NCI-H187 (cell line): ENCODE measurements around the gene LANCL3.
"Not testable (repeated sequence)": the region's sequence is repeated elsewhere in the genome, so short reads cannot be mapped to it uniquely, and the experiment has no call there.

Experiments
- DNase-seq, 2 experiments: peaks; one replicate each; lab custom pipeline; 2025; lab: John Stamatoyannopoulos, UW

Gene LANCL3

GRCh38 chrX:37571426-37572107, at the start of gene LANCL3:
Gene LANCL3, plus strand, starts transcription at chrX:37571661. Its CDS starts 210 bp downstream, at chrX:37571871.
- not testable (repeated sequence) for DNase-seq

DNA sequence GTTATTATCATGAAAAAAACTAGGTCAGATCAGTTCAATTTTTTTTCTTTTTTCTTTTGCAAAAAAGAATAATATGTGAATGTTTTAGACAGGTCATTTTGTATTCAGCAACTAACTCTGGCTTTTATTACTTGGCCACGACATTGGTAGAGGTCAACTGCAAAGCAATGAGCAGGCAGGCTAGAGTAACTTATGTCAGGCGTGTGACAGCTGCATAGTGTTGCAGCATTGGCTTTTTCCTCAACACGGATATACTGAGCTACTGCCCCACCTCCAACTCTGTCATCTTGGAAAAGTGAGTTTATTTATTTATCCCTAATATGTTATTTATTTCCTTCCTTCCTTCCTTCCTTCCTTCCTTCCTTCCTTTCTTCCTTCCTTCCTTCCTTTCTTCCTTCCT, 47.8 kb upstream of the LANCL3 start:
- DNase-seq = not testable (repeated sequence)

- no peak for DNase-seq
Observed at GRCh38 chrX:37541991-37542390, 29.5 kb upstream of the LANCL3 start.

DNA sequence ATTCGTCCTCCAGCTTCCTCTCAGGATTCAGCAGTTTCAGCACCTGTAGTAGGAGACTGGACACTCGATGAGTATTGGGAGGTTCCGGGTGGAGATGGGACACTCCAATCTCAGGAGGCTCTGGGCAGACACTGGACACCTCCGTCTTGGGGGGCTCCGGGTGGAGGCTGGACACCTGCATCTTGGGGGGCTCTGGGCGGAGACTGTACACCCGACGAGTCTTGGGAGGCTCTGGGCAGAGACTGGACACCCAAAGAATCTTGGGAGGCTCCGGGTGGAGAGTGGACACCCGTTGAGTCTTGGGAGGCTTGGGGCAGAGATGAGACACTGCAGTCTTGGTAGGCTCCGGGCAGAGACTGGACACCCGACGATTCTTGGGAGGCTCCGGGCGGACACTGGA, 28.7 kb upstream of the LANCL3 start:
- DNase-seq = no peak

DNA sequence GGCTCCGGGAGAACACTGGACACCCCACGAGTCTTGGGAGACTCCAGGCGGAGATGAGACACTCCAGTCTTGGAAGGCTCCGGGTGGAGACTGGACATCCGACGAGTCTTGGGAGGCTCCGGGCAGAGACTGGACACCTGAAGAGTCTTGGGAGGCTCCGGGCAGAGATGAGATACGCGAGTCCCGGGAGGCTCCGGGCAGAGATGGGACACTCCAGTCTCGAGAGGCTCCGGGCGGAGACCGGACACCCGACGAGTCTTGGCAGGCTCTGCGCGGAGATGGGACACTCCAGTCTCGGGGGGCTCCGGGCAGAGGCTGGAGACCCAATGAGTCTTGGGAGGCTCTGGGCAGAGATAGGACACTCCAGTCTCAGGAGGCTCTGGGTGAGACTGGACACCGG, 28.1 kb upstream of the LANCL3 start:
- DNase-seq = no peak

GRCh38 chrX:37544531-37544930, 26.9 kb upstream of the LANCL3 start:
- not testable (repeated sequence) for DNase-seq

DNA sequence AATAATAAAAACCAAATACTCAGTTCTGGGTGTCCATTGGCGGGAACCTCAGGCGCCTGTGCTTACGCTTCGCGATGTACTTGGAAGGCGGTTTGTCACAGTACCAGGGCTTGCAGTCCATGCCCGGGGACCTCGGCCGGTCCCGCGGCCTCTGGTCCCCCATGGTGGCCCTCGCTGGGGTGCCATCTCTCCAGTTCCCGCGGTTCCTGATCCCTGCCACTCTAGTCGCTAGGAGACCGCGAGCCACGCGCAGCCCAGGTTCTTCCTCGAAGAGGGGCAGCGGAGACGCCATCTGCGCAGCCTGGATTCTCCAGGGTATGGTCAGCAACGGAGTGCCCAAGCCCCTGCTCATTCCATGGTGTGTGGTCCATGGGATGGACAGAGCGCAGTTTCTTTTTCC, 26.4 kb upstream of the LANCL3 start:
- no peak for DNase-seq

- not testable (repeated sequence) for DNase-seq
Observed at GRCh38 chrX:37549619-37550018, 21.8 kb upstream of the LANCL3 start.

GRCh38 chrX:37553476-37553875, 18.0 kb upstream of the LANCL3 start:
- no peak for DNase-seq

DNA sequence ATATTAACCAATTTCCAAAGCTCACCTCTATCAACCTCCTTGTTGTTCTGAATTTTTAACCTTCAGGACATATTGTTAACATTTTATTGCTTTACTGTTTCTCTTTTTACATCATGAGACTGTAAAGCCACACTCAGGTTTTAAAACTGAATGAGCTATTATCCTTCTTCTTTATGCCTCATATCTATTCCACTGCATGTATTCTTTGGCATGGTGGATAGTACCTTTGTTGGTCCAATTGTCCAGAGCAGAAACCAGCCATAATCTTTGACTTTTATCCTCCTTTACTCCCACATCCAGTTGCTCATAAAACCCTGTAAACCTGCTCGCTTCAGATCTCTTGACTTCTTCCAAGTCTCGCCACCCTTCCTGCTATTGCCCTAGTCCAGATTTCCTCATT, 6.2 kb upstream of the LANCL3 start:
- DNase-seq = not testable (repeated sequence)

- DNase-seq = not testable (repeated sequence)
Observed at GRCh38 chrX:37570349-37570748, 1.1 kb upstream of the LANCL3 start.

- not testable (repeated sequence) for DNase-seq
Observed at GRCh38 chrX:37572108-37572587, 687 bp downstream of the LANCL3 start.

DNA sequence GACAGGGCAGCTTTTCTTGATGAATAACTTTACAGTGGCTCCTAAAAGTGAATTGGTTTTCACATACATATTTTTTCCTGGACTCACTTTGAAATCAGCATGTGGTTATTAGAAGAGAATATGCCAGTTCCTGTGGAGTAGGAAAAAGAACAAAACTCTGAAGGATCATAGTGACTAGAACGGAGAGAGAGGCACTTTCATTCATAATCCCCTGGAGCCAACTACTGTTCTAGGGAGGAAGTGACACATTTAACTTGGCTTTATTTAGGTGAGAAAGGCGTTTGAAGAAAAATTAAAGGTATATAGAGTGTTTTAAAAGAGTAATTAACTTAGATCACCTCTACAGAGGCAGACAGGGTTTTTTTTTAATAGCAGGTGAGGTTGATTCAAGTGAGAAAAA, 1.7 kb downstream of the LANCL3 start:
- DNase-seq = not testable (repeated sequence)

DNA sequence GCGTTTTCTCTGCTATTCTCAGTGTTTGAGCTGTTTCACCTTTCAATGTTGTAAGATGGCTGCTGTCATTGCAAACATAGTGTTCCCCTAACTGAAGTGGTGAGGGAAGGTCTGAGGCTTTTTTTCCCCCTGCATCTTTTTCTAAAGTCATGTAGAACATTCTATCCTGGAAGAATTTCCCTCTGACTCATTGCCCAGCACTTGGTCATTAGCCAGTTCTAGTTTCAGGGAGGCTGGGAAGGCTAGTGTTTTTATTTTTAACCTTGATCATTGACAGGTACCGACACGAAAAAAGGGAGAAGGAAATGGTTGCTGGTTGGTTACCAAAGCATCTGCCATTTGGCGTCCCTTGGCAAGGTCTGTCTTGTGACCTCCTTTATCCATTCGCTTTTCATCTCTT, 6.6 kb downstream of the LANCL3 start:
- DNase-seq = no peak

DNA sequence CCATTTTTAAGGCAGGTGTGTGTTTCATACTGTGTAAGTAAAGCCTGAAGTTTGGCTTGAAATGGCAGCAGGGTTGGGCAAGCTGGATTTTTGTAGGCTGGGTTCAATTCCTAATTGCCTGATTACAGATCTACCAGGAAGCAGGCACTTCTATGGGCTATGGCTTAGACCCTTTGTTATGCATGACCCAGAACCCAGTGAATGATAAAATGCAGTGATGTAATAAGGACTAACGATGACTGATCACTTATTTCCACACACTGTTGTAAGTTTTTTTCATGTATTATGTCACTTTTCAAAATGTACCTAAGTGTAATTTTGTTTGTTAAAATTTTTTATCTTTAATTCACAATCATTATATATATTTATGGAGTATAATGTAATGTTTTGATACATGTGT, 8.6 kb downstream of the LANCL3 start:
- no peak for DNase-seq

DNA sequence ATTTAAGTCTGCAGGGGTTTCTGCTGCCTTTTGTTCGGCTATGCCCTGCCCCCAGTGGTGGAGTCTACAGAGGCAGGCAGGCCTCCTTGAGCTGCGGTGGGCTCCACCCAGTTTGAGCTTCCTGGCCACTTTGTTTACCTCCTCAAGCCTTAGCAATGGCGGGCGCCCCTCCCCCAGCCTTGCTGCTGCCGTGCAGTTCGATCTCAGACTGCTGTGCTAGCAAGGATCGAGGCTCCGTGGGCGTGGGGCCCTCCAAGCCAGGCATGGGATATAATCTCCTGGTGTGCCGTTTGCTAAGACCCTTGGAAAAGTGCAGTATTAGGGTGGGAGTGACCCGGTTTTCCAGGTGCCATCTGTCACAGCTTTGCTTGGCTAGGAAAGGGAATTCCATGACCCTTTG, 15.9 kb downstream of the LANCL3 start:
- not testable (repeated sequence) for DNase-seq

DNA sequence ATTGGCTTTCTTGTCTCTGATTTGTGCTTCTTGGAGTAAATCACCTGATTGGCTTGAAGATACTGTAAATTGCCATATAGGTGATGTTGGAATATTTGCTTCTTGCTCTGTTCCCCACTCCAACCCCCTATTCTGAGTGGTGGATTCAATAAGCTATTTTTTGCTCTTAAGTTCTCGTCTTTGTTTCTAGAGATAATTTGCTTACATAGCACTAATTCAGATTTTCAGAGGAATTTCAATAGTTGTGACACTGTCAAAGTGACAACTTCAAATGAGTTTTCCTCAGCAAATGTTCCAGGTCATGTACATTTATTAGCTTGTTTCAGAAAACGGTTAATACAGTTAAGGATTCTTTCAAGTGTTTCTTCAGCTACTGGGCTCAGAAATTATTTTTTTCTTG, 18.6 kb downstream of the LANCL3 start:
- no peak for DNase-seq

DNA sequence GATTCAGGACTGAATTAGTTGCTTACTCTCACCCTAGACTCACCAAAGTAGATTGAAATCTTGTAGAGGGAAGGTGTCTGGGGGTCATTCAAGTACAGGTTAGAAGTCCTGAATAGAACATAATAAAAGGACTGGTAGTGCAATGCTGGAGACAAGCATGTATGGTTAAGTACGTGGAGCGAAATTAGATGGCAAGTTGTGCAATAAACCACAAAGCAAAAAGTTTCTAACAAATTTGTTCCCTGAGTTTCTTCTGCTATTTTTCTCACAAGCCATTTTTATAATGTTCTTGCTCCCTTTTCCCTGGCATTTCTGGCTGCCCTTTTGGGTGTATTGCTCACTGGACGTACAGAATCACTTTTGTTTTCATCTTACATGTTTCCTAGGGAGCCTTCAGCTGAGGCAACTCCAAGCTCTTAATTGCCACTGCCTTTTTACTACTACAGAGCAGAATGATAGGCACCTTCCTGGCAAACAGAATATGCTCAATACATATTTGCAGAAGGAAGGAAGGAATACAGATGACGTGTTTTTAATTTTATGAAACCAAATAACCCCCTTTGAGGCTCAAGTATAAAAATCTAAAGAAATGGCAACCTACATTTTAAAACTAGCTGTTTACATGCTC, 23.4 kb downstream of the LANCL3 start:
- DNase-seq = no peak

DNA sequence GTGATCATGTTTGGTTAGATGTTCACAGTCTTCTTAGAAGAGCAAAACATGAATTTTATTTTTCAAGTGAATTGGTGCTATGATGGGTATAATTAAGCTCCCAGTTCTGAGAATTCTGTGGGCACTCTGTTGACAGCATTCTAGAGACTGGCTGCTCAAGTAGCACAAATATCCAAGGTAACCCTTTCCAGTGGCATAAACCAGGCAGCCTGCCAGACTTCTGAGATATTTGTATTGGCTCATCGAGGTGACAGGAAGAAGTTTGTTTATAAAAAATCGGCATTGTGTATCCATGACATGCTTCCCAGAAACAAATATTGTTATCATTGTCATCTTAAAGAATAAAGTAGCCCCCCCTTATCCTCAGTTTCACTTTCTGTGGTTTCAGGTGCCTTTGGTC, 28.3 kb downstream of the LANCL3 start:
- DNase-seq = no peak

GRCh38 chrX:37603938-37604409, 32.5 kb downstream of the LANCL3 start:
- no peak for DNase-seq

DNA sequence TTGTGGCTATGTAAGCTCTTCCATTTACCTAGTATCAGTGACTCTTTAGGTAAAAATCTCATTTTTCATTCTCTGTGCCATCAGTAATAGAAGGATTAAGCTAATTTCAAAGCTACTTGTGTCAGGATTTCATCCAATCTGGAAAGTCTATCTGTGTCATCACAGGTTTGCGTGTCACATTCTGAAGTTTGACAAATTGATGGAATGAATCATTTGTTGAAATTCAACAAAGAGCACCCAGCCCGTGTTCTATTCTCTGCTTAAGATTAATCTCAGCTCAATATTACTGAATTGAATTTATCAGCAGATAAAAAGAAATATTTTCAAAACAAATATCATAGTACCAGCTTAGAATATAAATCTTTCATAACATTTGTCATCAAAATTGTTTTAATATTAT, 35.8 kb downstream of the LANCL3 start:
- no peak for DNase-seq

- no peak for DNase-seq
Observed at GRCh38 chrX:37608156-37608555, 36.7 kb downstream of the LANCL3 start.

DNA sequence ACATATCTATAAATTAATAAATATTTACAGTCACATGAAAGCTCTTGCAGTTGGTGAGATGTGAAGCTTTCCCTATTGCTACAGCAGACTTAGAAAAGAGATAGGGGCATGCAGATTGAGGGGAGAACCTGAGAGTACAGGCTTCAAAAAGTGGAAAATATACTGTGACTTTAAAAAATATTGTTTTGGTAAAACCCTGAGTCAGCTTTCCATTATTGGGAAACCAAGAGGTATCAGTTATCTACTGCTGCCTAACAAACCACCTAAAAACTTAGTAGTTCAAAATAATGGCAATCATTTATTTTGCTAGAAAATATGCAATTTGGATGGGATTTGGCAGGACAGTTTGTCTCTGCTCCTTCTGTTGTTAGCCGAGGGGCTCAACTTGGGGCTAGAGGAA, 38.3 kb downstream of the LANCL3 start:
- no peak for DNase-seq

DNA sequence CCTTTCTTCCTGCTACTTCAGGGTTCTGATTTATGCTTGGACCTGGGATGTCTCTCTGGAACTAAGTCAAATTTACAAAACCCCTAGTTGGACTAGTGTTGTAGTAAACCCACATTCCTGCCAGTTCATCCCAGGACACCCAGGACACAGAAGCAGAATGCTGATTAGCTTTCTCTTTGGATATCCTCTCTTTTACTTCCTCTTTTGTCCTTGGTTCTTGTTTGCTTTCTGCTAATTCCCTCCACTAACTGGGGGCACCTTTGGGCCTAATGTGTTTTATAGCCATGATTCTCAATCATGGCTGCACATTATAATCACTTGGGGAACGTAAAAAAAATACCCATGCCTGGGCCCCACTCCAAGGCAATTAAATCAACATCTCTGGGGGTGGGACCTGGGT, 42.5 kb downstream of the LANCL3 start:
- no peak for DNase-seq
